ENCODE results near the gene PRCP.

Gene PRCP

GRCh38 chr11:82899186-82899820 lies 927 bp downstream of the PRCP start:
- H3K36me3 ChIP-seq (ENCODE audit: control insufficient read depth, insufficient read depth, low read length) = no peaks in the 10 kb centered on the region
- TF ChIP-seq, protein P1, sequence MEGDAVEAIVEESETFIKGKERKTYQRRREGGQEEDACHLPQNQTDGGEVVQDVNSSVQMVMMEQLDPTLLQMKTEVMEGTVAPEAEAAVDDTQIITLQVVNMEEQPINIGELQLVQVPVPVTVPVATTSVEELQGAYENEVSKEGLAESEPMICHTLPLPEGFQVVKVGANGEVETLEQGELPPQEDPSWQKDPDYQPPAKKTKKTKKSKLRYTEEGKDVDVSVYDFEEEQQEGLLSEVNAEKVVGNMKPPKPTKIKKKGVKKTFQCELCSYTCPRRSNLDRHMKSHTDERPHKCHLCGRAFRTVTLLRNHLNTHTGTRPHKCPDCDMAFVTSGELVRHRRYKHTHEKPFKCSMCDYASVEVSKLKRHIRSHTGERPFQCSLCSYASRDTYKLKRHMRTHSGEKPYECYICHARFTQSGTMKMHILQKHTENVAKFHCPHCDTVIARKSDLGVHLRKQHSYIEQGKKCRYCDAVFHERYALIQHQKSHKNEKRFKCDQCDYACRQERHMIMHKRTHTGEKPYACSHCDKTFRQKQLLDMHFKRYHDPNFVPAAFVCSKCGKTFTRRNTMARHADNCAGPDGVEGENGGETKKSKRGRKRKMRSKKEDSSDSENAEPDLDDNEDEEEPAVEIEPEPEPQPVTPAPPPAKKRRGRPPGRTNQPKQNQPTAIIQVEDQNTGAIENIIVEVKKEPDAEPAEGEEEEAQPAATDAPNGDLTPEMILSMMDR (IDR thresholded peaks at IDR 0.05; ENCODE audit: insufficient read depth, low read length, poor library complexity, severe bottlenecking) = no peak
- H3K27me3 ChIP-seq (replicated peaks; ENCODE audit: control insufficient read depth, insufficient read depth, low read length) = no peaks in the 10 kb centered on the region
- peak overlapping the region; percentile 88 for H3K4me3 ChIP-seq (replicated peaks; ENCODE audit: low read depth, low read length)
- DNase-seq (ENCODE audit: extremely low read depth, insufficient read length) = no peak

DNA sequence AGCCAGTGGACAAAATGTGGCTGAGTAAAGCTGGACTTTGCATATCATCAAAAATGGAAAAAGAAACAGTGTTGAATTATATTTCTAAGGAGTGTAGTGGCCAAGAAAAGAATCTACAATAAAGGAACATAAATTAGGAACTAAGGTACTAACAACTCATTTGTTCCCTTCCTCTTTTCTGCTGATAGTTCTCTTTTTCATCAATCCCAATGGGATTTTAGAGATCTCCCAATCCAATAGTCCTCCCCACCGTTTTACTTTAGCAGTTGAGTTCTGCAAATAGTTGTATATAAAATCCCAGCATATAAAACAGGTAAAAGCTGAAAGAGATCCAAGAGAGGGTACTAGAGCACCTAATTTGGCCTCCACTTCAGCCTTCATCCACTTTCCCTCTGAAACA lies 2.0 kb downstream of the PRCP start:
- no peak for DNase-seq (ENCODE audit: extremely low read depth, insufficient read length)
- Histone ChIP-seq H3K4me3 (replicated peaks; ENCODE audit: low read depth, low read length) (no peak overlapping the region), H3K36me3 (ENCODE audit: control insufficient read depth, insufficient read depth, low read length) (no peaks in the 10 kb centered on the region), H3K27me3 (replicated peaks; ENCODE audit: control insufficient read depth, insufficient read depth, low read length) (no peaks in the 10 kb centered on the region)
- TF ChIP-seq, protein P1 (IDR thresholded peaks at IDR 0.05; ENCODE audit: insufficient read depth, low read length, poor library complexity, severe bottlenecking) = no peak

DNA sequence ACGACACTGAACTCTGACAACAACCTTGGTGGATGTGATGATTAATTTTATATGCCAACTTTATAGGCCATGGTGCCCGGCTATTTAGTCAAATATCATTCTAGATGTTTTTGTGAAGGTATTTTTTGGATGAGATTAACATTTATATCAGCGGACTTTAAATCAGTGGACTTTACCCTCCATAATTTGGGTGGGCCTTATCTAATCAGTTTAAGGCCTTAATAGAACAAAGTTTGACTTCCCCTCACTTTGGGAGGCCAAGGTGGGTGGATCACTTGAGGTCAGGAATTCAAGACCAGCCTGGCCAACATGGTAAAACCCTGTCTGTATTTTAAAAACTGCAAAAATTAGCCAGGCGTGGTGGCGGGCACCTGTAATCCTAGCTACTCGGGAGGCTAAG lies 4.0 kb downstream of the PRCP start:
- no peak for DNase-seq (ENCODE audit: extremely low read depth, insufficient read length)
- TF ChIP-seq, protein P1 (IDR thresholded peaks at IDR 0.05; ENCODE audit: insufficient read depth, low read length, poor library complexity, severe bottlenecking) = no peak
- no peak overlapping the region for H3K4me3 ChIP-seq (replicated peaks; ENCODE audit: low read depth, low read length)
- no peaks in the 10 kb centered on the region for H3K27me3 ChIP-seq (replicated peaks; ENCODE audit: control insufficient read depth, insufficient read depth, low read length)
- H3K36me3 ChIP-seq (ENCODE audit: control insufficient read depth, insufficient read depth, low read length) = no peaks in the 10 kb centered on the region

DNA sequence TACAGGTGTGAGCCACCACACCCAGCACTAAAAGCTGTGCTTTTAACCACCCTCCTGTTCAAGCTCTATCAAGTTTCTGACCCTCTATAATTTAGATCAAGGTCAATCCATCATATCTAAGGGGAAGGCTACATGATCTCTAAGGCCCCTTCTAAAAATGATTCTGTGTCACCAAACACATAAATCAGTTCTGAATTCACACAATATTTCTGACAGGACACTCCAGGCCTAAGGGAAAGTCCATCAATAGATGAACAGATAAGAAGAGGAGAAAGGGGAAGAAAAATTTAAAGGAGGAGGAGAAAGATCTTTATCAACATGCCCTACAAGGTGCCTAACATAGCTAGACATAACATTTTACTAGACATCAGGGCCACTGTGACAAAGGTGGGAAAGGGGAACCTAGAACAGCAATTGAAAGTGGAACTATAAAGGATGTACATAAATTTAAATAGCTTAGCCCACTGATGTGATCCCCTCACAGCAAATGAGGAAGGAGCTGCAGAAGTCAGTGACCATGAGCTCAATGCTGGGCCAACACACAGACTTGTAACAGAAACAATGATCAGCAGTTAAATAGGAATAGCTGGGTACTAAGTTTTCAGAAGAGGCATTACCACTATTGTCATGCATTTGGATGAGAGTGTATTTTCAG lies 4.7 kb downstream of the PRCP start:
- Histone ChIP-seq H3K4me3 (replicated peaks; ENCODE audit: low read depth, low read length) (no peak overlapping the region), H3K36me3 (ENCODE audit: control insufficient read depth, insufficient read depth, low read length) (no peaks in the 10 kb centered on the region), H3K27me3 (replicated peaks; ENCODE audit: control insufficient read depth, insufficient read depth, low read length) (no peaks in the 10 kb centered on the region)
- TF ChIP-seq, protein P1 (IDR thresholded peaks at IDR 0.05; ENCODE audit: insufficient read depth, low read length, poor library complexity, severe bottlenecking) = no peak
- peak; percentile 43 for DNase-seq (ENCODE audit: extremely low read depth, insufficient read length)

GRCh38 chr11:82892611-82893169 lies 7.5 kb downstream of the PRCP start:
- TF ChIP-seq, protein P1 (IDR thresholded peaks at IDR 0.05; ENCODE audit: insufficient read depth, low read length, poor library complexity, severe bottlenecking) = no peak
- DNase-seq (ENCODE audit: extremely low read depth, insufficient read length) = no peak
- Histone ChIP-seq H3K36me3 (ENCODE audit: control insufficient read depth, insufficient read depth, low read length) (no peaks in the 10 kb centered on the region), H3K4me3 (replicated peaks; ENCODE audit: low read depth, low read length) (no peak overlapping the region), H3K27me3 (replicated peaks; ENCODE audit: control insufficient read depth, insufficient read depth, low read length) (no peaks in the 10 kb centered on the region)
